KOPT-K1 (cell line): Measurements from ENCODE around the gene FGGY.

Experiments
- H3K27ac ChIP-seq: fragments of 200-600 bp; sonication (generic); 2 replicates; pipeline ENCODE4 v1.5.1; 2016; ENCODE audit warnings: antibody characterized with exemption, mild to moderate bottlenecking, low read depth, low read length; ENCODE audit not compliant: poor library complexity, severe bottlenecking
- H3K36me3 ChIP-seq: fragments of 200-600 bp; sonication (generic); 2 replicates; pipeline ENCODE4 v1.5.1; 2017; ENCODE audit warnings: antibody characterized with exemption, mild to moderate bottlenecking, low read length, moderate library complexity; ENCODE audit not compliant: insufficient read depth
- H3K9me3 ChIP-seq: fragments of 200-600 bp; sonication (generic); 2 replicates; pipeline ENCODE4 v1.5.1; 2017; ENCODE audit warnings: antibody characterized with exemption, low read length, mild to moderate bottlenecking; ENCODE audit not compliant: insufficient read depth, poor library complexity, severe bottlenecking

FGGY gene

DNA sequence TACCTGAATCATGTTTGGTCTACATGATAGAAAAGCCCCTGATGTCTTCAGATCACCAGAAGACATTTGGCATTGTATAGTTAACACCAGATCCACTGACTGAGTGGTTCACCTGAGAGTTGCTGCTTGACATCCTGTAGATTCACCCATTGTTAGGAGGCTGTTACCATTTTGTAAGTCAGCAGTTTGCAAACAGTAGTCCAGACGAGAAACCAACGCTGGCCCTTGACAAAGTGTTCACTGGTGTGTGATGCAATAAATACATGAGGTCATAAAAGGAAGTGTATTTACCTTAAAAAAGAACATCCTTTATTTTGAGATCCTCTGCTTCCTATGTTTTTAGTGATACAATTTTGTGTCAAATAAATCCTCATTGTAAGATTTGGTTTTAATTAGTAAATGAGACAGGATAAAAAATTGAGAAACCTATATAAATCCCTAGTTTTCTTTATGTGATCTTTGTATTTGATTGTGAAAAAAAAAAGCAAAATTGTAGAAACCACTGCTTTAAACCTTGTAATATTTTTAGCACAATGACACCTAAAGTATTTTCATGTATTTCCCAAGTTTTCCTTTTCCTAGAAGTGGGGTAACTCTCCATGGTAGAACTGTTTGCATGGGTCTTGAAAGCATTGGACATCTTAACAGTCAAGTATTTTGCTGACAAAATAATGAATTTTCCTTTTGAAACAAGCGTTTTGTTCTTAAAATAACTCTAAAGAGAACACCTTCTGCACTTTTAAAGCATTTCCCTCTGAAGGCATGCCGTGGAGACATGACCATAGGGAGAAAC, 204.3 kb downstream of the FGGY start:
- H3K27ac ChIP-seq = no peak overlapping the region

DNA sequence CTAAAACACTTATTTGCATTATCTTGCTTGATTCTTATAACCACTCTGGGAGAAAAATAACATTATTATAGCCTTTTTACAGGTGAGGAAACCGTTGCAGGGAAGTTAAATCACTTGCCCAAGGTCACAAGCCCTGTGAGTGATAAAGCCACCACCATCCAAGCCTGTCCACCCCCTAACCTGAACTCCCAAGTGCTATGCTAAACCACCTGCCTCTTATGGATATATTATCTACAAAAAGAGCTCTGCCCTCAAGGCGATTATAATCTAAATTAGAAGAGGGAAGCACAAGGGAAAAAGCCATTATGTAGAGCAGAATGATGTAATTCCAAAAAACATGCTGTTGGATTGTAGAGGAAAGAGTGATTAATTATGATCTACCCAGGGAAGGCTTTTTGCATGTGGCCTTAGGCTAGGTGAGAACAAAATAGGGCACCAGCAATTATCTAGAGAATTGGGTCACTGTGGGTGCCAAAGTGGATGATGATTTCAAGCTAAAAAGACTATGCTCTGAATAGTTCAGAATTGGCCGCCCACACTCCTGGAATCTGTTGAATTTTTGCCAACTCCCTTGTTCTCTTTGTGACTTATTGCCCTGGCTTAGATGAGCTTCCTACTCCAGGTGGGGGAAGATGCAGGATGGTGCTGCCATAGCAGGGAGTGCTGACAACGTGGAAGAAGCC, 205.3 kb downstream of the FGGY start:
- H3K27ac ChIP-seq = no peak overlapping the region
- no peaks in the 10 kb centered on the region for H3K36me3 ChIP-seq
- H3K9me3 ChIP-seq = no peaks in the 10 kb centered on the region

More for the DNA sequence above, 204.3 kb downstream of the FGGY start:
- Histone ChIP-seq H3K36me3 (no peaks in the 10 kb centered on the region), H3K9me3 (no peaks in the 10 kb centered on the region)

DNA sequence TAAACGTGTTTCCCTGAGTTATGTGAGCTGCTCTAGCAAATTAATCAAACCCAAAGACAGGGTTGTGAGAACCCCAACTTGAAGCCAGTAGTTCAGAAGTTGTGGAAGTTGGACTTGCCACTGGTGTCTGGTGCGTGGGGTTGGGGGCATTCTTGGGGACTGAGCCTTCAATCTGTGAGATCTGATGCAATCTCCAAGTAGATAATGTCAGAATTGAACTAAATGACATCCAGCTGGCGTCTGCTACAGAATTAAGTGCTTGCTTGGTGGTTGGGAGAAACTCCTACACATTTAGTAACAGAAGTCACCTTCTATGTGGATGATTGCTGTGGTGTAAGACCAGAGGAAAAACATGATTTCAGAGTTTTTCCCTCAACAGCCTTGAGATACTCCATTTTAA, 207.4 kb downstream of the FGGY start:
- H3K27ac ChIP-seq = no peak overlapping the region
- H3K36me3 ChIP-seq = no peaks in the 10 kb centered on the region
- H3K9me3 ChIP-seq = no peaks in the 10 kb centered on the region

DNA sequence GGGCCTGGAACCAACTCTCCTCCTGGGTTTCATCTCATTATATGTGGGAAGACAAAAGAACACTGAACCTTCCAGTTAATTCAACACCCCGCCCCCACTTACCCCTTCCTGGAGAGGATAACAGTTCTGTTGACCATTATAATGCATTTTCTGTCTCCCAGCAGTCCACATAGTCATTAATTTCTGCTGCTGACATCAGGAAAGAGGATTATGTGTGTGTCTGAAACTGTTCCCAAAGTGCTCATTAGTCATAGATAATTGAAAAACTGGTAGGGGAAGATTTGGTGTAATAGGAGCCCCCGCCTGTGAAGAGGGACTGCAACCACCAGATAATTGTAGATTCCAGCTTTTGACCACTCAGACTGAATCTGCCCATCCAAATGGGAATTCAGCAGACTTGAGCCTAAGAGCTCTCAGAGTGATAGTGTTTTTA, 208.7 kb downstream of the FGGY start:
- Histone ChIP-seq H3K27ac (no peak overlapping the region), H3K36me3 (no peaks in the 10 kb centered on the region), H3K9me3 (no peaks in the 10 kb centered on the region)

DNA sequence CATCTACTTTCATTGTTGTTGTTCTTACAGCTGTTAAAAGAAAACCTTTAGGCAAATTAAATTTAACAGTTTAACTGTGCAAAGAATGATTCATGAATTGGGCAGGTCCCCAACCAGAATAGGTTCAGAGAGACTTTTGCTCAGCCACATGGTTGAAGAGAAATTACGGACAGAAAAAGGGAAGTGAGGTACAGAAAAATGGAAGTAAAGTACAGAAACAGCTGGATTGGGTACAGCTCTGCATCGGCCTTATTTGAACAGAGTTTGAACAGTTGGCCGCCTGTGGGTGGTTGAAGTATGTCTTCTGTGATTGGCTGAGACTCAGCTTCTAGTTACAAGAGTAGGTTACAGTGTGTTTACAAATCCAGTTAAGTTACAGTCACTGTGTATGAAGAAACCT, 210.1 kb downstream of the FGGY start:
- Histone ChIP-seq H3K36me3 (no peaks in the 10 kb centered on the region), H3K9me3 (no peaks in the 10 kb centered on the region), H3K27ac (no peak overlapping the region)

DNA sequence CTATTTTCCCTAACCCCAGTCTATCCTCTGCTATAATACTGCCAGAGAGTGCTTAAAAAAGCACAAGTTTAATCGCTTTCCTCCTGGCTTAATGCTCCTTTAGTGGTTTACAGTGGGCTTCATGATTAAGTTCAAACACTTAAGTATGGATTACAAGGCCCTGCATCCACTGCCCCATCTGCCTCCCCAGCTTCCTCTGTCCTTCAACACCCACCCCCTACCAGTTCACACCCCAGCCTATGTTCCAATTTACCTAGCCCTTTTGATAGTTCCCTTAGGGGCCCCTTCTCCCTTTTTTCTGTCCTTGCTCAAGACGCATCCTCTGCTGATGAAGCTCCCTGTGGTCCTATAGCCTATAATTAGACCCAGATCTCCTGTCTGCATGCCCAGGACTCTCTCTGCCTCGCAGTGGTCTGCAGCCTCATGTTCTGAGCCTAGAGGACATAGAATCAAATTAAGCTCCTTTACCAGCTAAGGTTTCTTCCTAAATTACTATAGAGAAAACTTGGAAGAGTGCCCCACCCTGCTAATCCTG, 212.5 kb downstream of the FGGY start:
- no peaks in the 10 kb centered on the region for H3K9me3 ChIP-seq
- H3K36me3 ChIP-seq = no peaks in the 10 kb centered on the region
- no peak overlapping the region for H3K27ac ChIP-seq

DNA sequence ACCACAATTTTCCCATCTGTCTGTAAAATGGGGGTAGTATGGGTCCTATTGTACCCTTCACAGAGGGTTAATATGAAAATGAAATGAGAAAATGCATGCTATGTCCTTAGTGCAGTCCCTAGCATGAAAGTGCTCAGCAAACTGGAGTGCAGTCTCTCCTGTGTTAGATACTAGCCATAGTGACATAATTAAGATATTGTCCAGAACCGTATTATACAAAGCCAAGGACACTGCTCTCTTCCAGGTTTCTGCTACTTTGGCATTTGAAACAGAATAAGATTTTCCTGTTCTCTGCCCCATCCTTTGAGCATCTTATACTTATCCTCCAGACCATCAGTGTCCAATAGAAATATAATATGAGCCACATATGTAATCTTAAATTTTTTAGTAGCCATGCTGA, 213.4 kb downstream of the FGGY start:
- H3K36me3 ChIP-seq = no peaks in the 10 kb centered on the region
- no peak overlapping the region for H3K27ac ChIP-seq

GRCh38 chr1:59511476-59512465, 214.9 kb downstream of the FGGY start:
- no peaks in the 10 kb centered on the region for H3K36me3 ChIP-seq
- H3K27ac ChIP-seq = no peak overlapping the region
- H3K9me3 ChIP-seq = no peaks in the 10 kb centered on the region

More for the DNA sequence above, 213.4 kb downstream of the FGGY start:
- no peaks in the 10 kb centered on the region for H3K9me3 ChIP-seq

- Histone ChIP-seq H3K27ac (no peak overlapping the region), H3K36me3 (no peaks in the 10 kb centered on the region), H3K9me3 (no peaks in the 10 kb centered on the region)
Observed at GRCh38 chr1:59512702-59513101, 215.8 kb downstream of the FGGY start.

- Histone ChIP-seq H3K36me3 (no peaks in the 10 kb centered on the region), H3K9me3 (no peaks in the 10 kb centered on the region), H3K27ac (no peak overlapping the region)
Observed at GRCh38 chr1:59514061-59514909, 217.4 kb downstream of the FGGY start.

DNA sequence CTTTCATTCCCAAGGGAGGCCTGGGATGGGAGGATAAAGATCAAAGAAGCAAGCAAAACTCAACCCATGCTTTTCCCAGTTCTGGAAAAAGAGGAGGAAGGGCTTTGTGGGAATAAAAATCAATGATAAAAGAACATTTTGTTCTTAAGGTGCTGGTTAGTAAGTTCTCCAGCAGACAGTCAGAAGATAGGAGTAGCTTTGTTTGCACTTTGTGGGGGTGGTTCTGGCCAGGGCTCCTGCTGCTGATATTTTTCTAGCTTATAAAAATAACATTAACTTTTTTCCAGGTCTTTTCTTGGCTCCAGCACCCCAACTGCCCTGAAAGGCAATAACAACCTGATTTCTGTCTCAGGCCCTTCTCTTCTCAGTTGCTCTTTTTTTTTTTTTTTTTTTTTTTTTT, 220.0 kb downstream of the FGGY start:
- H3K27ac ChIP-seq = no peak overlapping the region

DNA sequence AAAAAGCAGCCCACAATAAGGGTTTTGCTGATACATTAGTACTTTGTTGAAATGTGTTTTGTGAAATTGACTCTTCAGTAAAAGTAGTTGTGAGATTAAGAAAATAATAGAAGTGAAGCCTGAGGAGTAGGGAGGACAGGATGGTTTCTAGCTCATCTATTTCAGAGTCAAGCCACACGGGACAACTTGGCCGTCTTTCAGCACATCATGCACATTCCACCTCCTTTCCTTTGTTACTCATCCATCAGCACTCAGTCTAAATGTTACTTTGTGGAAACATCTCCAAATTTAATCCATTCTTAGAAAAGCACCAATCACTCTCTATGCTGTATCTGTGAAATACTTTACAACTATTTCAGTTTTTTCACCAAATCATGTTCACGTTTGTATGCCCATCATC, 223.3 kb downstream of the FGGY start:
- no peak overlapping the region for H3K27ac ChIP-seq
- H3K36me3 ChIP-seq = no peaks in the 10 kb centered on the region
- no peaks in the 10 kb centered on the region for H3K9me3 ChIP-seq

More for the DNA sequence above, 220.0 kb downstream of the FGGY start:
- no peaks in the 10 kb centered on the region for H3K36me3 ChIP-seq
- H3K9me3 ChIP-seq = no peaks in the 10 kb centered on the region

DNA sequence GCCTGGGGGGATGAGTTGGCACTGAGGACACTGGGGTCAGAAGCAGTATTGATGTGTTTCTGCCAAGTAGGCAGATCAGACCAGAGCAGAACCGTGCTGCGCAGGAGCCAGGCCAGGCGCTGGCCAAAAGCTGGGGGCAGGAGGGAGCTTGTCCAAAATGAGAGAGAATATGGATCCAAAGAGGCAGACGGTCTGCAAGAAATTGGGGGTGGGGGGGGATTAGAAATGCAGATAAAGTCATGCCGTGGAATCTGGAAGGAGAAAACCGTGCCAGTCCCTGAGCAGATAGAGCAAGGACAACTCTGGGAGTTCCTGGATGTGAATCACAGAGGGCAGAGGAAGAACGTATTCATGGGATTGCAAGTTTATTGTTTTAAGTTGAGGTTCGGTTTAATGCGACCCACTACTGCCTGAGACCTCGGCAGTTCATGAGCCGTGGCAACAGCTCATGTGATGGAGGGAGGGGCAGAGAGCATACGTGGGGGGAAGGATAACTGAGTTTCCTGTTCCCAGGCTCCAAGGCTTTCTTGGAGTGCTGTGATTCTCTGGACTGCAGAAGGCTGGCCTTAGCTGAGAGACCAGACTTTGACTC, 224.0 kb downstream of the FGGY start:
- Histone ChIP-seq H3K27ac (no peak overlapping the region), H3K36me3 (no peaks in the 10 kb centered on the region), H3K9me3 (no peaks in the 10 kb centered on the region)

DNA sequence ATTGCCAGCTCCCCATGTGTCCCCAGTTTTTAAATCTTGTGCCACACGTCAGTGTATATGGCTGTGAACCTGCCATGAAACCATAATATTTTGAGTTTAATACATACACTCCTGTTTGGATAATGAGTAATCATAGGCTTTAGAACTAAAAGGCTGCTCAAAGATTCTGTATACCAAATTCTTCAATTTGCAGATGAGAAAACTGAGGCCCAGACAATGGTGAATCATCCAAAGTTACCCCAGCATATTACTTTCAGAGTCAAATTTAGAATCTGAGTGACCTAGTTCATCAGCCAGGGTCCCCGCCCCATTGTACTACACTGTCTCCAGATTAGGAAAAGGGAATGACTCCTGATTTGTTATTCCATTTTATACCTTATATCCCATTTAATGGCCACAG, 224.6 kb downstream of the FGGY start:
- no peaks in the 10 kb centered on the region for H3K36me3 ChIP-seq
- no peaks in the 10 kb centered on the region for H3K9me3 ChIP-seq
- H3K27ac ChIP-seq = no peak overlapping the region
